ENCODE data around the gene GPR107.
"Not testable (repeated sequence)": the region's sequence is repeated elsewhere in the genome, so short reads cannot be mapped to it uniquely, and the experiment has no call there.

GPR107 gene

DNA sequence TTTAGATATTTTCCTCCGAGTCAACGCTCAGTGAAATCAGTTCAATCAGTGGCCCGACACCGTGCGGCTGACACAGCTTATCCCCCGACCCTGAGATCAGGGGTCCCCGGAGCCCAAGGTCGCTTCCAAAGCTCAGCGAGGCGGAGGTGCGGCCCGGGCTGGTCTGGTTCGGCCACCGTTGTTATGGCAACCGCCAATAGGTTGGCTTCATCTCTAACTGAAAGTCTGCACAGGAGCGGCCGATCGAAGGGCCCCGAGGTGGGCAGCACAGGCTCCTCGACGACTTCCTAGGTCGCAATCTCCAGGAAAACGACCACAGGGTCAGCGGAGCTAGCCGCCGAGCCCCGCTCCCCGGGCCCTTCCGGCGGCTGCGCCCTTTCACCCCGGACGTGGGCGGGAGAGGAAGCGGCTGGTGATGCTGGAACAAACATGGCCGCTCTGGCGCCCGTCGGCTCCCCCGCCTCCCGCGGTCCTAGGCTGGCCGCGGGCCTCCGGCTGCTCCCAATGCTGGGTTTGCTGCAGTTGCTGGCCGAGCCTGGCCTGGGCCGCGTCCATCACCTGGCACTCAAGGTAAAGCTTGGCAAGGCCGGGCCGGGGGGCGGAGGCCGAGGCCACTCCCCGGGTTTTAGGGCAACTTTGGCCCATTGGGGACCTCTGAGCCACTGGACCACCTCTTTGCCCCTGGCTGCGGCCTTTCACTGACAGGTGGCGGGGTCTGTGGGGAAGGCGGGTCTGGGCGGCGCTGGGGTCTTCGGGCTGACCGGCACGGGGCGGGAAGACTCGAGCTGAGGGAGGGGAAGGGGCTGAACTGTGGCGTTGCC lies at the start of gene GPR107:
Gene GPR107 (plus strand): TSS at position 403 of the 821 bp plus-strand sequence. CDS start 27 bp downstream, at position 430.
- Histone ChIP-seq H3K4me1 (peaks cover 9% of the 10 kb centered on the region), H3K36me3 (replicated peaks) (peaks cover 2% of the 10 kb centered on the region; the same call in 1 of the 2 replicates), H3K9me3 (no peaks in the 10 kb centered on the region), H3K27me3 (ENCODE audit: low read depth) (no peaks in the 10 kb centered on the region), H3K4me3 (peak within 1 kb of the TSS; percentile 99)
- in situ Hi-C loops (cut with MboI; ENCODE audit: low sequenced_read_pairs): no loop called here
- DNase-seq (ENCODE audit: low spot score in 2 of 2): peak; percentile 66 to 80

DNA sequence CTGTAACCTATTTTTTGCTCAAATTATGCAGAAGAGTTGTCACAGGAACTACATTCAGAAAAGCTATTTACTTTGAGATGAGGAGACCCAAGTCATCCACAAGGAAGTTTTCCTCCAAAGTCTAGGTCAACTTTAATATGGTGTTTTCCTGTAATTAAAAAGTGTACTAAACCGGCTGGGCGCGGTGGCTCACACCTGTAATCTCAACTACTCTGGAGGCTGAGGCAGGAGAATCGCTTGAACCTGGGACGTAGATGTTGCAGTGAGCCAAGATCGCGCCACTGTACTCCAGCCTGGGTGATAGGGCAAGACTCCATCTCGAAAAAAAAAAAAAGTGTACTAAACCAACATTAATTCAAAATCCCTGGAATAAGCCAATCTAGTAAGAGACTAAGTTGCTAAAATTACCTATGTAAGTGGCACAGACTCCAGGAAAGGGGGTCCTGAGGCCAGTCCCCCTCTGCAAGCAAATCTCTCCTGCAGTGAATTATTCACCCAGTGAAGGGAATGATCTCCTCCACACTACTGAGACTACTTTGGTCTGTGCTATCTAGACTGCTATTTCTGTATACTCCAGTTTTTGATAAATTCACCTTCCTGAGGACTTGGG lies 49.7 kb upstream of the GPR107 start:
- no peak overlapping the region for H3K4me3 ChIP-seq
- in situ Hi-C loops (cut with MboI; ENCODE audit: low sequenced_read_pairs): no loop called here
- no peaks in the 10 kb centered on the region for H3K27me3 ChIP-seq (ENCODE audit: low read depth)
- no peaks in the 10 kb centered on the region for H3K36me3 ChIP-seq (replicated peaks)
- H3K4me1 ChIP-seq: peaks cover 4% of the 10 kb centered on the region
- no peak for DNase-seq (ENCODE audit: low spot score in 2 of 2)
- H3K9me3 ChIP-seq: no peaks in the 10 kb centered on the region

- H3K36me3 ChIP-seq (replicated peaks); in situ Hi-C loops (cut with MboI; ENCODE audit: low sequenced_read_pairs); H3K4me1 ChIP-seq; H3K27me3 ChIP-seq (ENCODE audit: low read depth); H3K9me3 ChIP-seq; H3K4me3 ChIP-seq; DNase-seq (ENCODE audit: low spot score in 2 of 2): not testable (repeated sequence)
Observed at GRCh38 chr9:130006952-130007351, 46.8 kb upstream of the GPR107 start.

- in situ Hi-C loops (cut with MboI; ENCODE audit: low sequenced_read_pairs): no loop called here
- DNase-seq (ENCODE audit: low spot score in 2 of 2): no peak
- Histone ChIP-seq H3K36me3 (replicated peaks) (no peaks in the 10 kb centered on the region), H3K4me3 (no peak overlapping the region), H3K4me1 (peaks cover 4% of the 10 kb centered on the region), H3K27me3 (ENCODE audit: low read depth) (no peaks in the 10 kb centered on the region), H3K9me3 (0 out of 2 replicates have a peak, but pooled peaks cover 4% of the 10 kb centered on the region)
Observed at GRCh38 chr9:130008538-130008937, 45.2 kb upstream of the GPR107 start.

DNA sequence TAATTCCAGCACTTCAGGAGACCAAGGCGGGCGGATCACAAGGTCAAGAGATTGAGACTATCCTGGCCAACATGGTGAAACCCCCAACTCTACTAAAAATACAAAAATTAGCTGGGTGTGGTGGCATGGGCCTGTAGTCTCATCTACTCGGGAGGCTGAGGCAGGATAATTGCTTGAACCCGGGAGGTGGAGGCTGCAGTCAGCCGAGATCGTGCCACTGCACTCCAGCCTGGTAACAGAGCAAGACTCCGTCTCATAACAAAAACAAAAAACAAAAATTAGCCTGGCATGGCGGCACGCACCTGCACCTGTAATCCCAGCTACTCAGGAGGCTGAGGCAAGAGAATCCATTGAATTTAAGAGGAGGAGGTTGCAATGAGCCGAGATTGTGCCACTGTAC lies 44.2 kb upstream of the GPR107 start:
- in situ Hi-C loops (cut with MboI; ENCODE audit: low sequenced_read_pairs); H3K27me3 ChIP-seq (ENCODE audit: low read depth); DNase-seq (ENCODE audit: low spot score in 2 of 2); H3K36me3 ChIP-seq (replicated peaks); H3K9me3 ChIP-seq; H3K4me1 ChIP-seq; H3K4me3 ChIP-seq: not testable (repeated sequence)

DNA sequence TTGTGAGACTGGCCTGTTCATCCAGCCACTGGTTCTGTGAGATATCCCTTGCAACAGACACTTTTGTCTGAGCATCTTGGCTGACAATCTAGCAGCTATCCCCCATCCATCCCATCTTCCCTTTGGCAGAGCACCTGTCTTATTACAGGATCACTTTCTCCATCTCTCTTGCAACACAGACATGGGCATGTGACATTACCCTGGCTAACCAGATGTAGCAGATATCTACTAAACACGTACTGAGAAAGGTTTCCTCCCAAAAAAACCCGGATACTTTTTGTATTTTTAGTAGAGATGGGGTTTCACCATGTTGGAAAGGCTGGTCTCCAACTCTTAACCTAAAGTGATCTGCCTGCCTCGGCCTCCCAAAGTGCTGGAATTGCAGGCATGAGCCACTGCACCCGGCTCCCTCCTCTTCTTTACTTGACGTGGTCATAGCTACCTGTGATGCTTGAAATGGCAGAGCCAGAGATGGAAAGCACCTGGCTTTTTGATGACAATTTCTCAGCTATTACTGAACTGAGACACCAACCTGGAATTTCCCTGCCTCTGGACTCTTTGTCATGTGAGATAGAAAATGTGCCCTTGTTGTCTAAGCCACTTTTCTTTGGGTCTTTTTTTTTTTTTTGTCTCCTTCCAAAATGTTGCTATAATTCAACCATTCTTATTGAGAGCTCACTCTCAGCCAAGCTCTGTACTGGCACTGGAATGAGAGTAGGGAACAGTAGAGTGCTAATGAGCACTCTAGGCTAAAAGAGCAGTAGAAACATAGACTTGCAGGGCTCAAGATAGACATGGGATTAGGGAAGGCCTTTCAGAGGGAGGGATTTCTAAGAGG lies 43.3 kb upstream of the GPR107 start:
- peaks cover 4% of the 10 kb centered on the region for H3K4me1 ChIP-seq
- no peaks in the 10 kb centered on the region for H3K27me3 ChIP-seq (ENCODE audit: low read depth)
- DNase-seq (ENCODE audit: low spot score in 2 of 2): no peak
- in situ Hi-C loops (cut with MboI; ENCODE audit: low sequenced_read_pairs): no loop called here
- H3K9me3 ChIP-seq: 0 out of 2 replicates have a peak, but pooled peaks cover 4% of the 10 kb centered on the region
- H3K36me3 ChIP-seq (replicated peaks): no peaks in the 10 kb centered on the region
- no peak overlapping the region for H3K4me3 ChIP-seq

DNA sequence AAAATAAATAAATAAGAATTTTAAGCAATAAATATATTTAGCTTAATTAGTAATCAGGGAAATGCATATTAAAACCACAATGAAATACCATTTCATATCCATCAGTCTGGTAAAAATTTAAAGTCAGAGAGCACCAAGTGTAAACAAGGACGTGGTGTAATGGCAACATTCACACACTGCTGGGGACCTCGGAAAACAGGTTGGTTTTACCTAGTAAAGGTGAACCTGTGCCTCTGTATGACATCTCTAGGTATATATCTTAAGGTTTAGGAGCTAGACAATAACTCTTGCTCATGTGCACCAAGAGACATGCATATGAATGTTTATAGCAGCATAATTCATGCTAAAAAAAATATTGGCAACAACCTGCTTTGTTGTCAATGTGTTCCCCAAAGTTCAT lies 40.4 kb upstream of the GPR107 start:
- H3K27me3 ChIP-seq (ENCODE audit: low read depth): no peaks in the 10 kb centered on the region
- no peaks in the 10 kb centered on the region for H3K36me3 ChIP-seq (replicated peaks)
- H3K4me3 ChIP-seq: no peak overlapping the region
- in situ Hi-C loops (cut with MboI; ENCODE audit: low sequenced_read_pairs): no loop called here
- no peak for DNase-seq (ENCODE audit: low spot score in 2 of 2)
- 0 out of 2 replicates have a peak, but pooled peaks cover 4% of the 10 kb centered on the region for H3K9me3 ChIP-seq
- peaks cover 13% of the 10 kb centered on the region for H3K4me1 ChIP-seq

DNA sequence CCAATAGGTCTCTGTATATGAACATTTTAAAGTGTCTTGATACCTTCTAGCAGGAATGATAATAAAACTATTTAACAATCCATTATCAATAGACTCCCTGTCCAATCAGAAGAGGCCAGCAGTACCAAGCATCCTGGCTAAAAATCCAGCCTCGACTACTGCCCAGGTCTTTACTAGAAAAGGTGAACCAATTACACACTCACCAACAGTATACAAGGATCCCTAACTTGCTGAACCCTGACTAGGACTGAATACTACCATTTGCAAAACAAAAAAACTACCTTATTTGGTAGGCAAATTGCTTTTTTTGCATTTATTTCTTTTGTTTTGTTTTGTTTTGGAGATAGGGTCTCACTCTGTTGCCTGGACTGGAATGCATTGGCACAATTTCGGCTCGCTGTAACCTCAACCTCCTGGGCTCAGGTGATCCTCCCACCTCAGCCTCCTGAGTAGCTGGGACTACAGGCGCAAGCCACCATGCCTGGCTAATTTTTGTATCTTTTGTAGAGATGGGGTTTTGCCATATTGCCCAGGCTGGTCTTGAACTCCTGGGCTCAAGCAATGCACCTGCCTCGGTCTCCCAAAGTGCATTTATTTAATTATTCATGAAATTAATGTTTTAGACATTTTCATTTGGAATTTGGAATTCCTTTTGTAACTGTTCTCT lies 38.2 kb upstream of the GPR107 start:
- H3K36me3 ChIP-seq (replicated peaks): no peaks in the 10 kb centered on the region; the same call in 1 of the 2 replicates
- no peak for DNase-seq (ENCODE audit: low spot score in 2 of 2)
- H3K4me1 ChIP-seq: peaks cover 15% of the 10 kb centered on the region
- no peak overlapping the region for H3K4me3 ChIP-seq
- 0 out of 2 replicates have a peak, but pooled peaks cover 4% of the 10 kb centered on the region for H3K9me3 ChIP-seq
- no peaks in the 10 kb centered on the region for H3K27me3 ChIP-seq (ENCODE audit: low read depth)
- in situ Hi-C loops (cut with MboI; ENCODE audit: low sequenced_read_pairs): no loop called here

DNA sequence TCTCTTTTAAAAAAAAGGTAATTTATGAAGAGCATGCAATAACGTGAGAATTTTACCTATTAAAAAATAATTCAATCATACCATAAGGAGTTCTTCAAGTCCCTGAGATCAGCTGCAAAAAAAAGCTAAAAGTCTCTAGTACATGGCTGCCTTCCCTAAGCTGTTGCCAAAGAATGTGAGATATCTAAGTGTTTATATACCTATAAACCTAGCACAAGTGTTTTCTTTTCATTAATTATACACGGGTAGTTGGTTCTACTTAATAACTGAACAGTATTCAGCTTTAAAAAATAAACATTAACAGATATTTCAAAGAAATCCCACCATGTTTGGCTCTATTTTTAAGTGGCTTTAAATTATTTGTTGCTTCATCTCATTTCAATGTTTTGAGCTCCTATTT lies 36.6 kb upstream of the GPR107 start:
- in situ Hi-C loops (cut with MboI; ENCODE audit: low sequenced_read_pairs): no loop called here
- H3K36me3 ChIP-seq (replicated peaks): no peaks in the 10 kb centered on the region; the same call in 1 of the 2 replicates
- H3K4me3 ChIP-seq: no peak overlapping the region
- no peak for DNase-seq (ENCODE audit: low spot score in 2 of 2)
- H3K9me3 ChIP-seq: no peaks in the 10 kb centered on the region
- H3K4me1 ChIP-seq: peaks cover 15% of the 10 kb centered on the region
- no peaks in the 10 kb centered on the region for H3K27me3 ChIP-seq (ENCODE audit: low read depth)

DNA sequence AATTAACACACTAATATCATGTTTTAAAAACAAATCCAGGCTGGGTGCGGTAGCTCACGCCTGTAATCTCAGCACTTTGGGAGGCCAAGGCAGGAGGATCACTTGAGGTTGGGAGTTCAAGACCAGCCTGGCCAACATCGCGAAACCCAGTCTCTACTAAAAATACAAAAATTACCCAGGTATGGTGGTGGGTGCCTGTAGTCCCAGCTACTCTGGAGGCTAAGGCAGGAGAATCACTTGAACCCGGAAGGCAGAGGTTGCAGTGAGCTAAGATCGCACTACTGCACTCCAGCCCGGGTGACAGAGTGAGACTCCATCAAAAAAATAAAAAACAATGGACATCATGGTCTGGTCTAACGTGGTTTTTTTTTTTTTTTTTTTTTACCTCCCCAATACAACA lies 36.2 kb upstream of the GPR107 start:
- in situ Hi-C loops (cut with MboI; ENCODE audit: low sequenced_read_pairs); H3K36me3 ChIP-seq (replicated peaks); DNase-seq (ENCODE audit: low spot score in 2 of 2); H3K27me3 ChIP-seq (ENCODE audit: low read depth); H3K9me3 ChIP-seq; H3K4me3 ChIP-seq: not testable (repeated sequence)
- peaks cover 15% of the 10 kb centered on the region for H3K4me1 ChIP-seq

- Histone ChIP-seq H3K9me3 (no peaks in the 10 kb centered on the region), H3K36me3 (replicated peaks) (no peaks in the 10 kb centered on the region; the same call in 1 of the 2 replicates), H3K27me3 (ENCODE audit: low read depth) (no peaks in the 10 kb centered on the region), H3K4me1 (peaks cover 15% of the 10 kb centered on the region), H3K4me3 (no peak overlapping the region)
- in situ Hi-C loops (cut with MboI; ENCODE audit: low sequenced_read_pairs): no loop called here
- DNase-seq (ENCODE audit: low spot score in 2 of 2): no peak
Observed at GRCh38 chr9:130018265-130018664, 35.4 kb upstream of the GPR107 start.

DNA sequence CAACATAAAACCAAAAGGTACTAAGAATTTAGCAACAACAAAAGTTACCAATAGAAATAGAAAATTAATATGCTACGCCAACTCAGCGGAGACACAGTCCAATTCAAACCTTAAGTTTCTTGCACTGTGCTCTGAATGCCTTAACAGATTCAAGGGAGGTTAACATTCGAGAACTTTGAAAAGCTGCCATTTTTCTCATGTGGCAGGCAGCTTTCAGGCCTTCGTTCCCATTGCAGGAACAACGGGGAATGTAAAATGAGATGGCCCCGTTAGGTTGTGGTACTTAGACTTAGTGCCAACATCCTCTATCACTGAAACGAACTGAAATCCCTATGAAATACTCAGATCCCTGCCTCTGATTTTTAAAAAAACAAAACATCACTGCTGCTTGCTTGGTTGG lies 33.1 kb upstream of the GPR107 start:
- Histone ChIP-seq H3K9me3 (no peaks in the 10 kb centered on the region), H3K4me3 (no peak overlapping the region), H3K36me3 (replicated peaks) (no peaks in the 10 kb centered on the region; the same call in 1 of the 2 replicates), H3K27me3 (ENCODE audit: low read depth) (no peaks in the 10 kb centered on the region), H3K4me1 (peaks cover 15% of the 10 kb centered on the region)
- no peak for DNase-seq (ENCODE audit: low spot score in 2 of 2)
- in situ Hi-C loops (cut with MboI; ENCODE audit: low sequenced_read_pairs): no loop called here

- in situ Hi-C loops (cut with MboI; ENCODE audit: low sequenced_read_pairs): no loop called here
- Histone ChIP-seq H3K4me3 (no peak overlapping the region), H3K36me3 (replicated peaks) (no peaks in the 10 kb centered on the region; the same call in 1 of the 2 replicates), H3K4me1 (peaks cover 13% of the 10 kb centered on the region), H3K27me3 (ENCODE audit: low read depth) (no peaks in the 10 kb centered on the region), H3K9me3 (no peaks in the 10 kb centered on the region)
- DNase-seq (ENCODE audit: low spot score in 2 of 2): no peak
Observed at GRCh38 chr9:130021123-130021522, 32.6 kb upstream of the GPR107 start.

Data from HAP-1 (cell line).